K562 (cell line): Measurements from ENCODE around the gene MZB1. TPM values are rescaled to one million over a fixed set of nuclear protein-coding genes. Genes with fewer than 3 reads are reported as not detected.
A peak's percentile ranks its signal among the peaks of the same experiment; 100 is the strongest.

Experiments
- ARHGAP35 ChIP-seq: fragments of 450-650 bp; IDR thresholded peaks from 2 replicates; pipeline ENCODE4 v1.6.1; 2018; ENCODE audit not compliant: partially characterized antibody
- ARID3B ChIP-seq: fragments of 250-450 bp; sonication (Bioruptor Pico); IDR thresholded peaks from 2 replicates; pipeline ENCODE4 v1.4.0; 2020; ENCODE audit warnings: borderline replicate concordance
- BMI1 ChIP-seq: fragments of 150-350 bp; IDR thresholded peaks from 2 replicates; pipeline ENCODE4 v1.6.1; 2014; ENCODE audit warnings: low read length
- CBFB ChIP-seq: sonication (generic); formaldehyde crosslinking; IDR thresholded peaks from 2 replicates; pipeline ENCODE4 v1.4.0; 2020; ENCODE audit warnings: mild to moderate bottlenecking, missing genetic modification reagents
- CHD4 ChIP-seq: fragments of 200-600 bp; sonication (generic); IDR thresholded peaks from 3 replicates; pipeline ENCODE4 v1.6.1; 2012; ENCODE audit warnings: low read depth, mild to moderate bottlenecking, mixed read lengths, low read length, inconsistent platforms; ENCODE audit not compliant: insufficient read depth, insufficient replicate concordance, poor library complexity, severe bottlenecking
- CREB5 ChIP-seq: fragments of 250-450 bp; sonication (Bioruptor Pico); IDR thresholded peaks from 2 replicates; pipeline ENCODE4 v1.5.0; 2020; ENCODE audit warnings: mild to moderate bottlenecking
- E2F1 ChIP-seq: sonication (generic); formaldehyde crosslinking; IDR thresholded peaks from 2 replicates; pipeline ENCODE4 v1.8.1; 2023; ENCODE audit warnings: mild to moderate bottlenecking, missing genetic modification reagents, moderate library complexity
- E2F4 ChIP-seq: sonication (generic); formaldehyde crosslinking; IDR thresholded peaks from 2 replicates; pipeline ENCODE4 v1.8.0; 2022; ENCODE audit warnings: mild to moderate bottlenecking, low read depth, missing genetic modification reagents
- FOXA3 ChIP-seq, 2 experiments: fragments of 450-650 bp in 1 of 2; sonication (generic) in 1 of 2; formaldehyde crosslinking; IDR thresholded peaks in 1 of 2; conservative IDR thresholded peaks in 1 of 2; 2 replicates each; pipeline versions ENCODE4 v1.4.0 to v1.8.0; 2020 to 2022; ENCODE audit warnings: mild to moderate bottlenecking in 2 of 2, missing genetic modification reagents in 1 of 2
- ILK ChIP-seq: fragments of 450-650 bp; IDR thresholded peaks from 2 replicates; pipeline ENCODE4 v1.6.1; 2016; ENCODE audit warnings: missing genetic modification characterization, low read depth, mild to moderate bottlenecking, missing compliant biosample characterization, moderate library complexity, borderline replicate concordance
- JUND ChIP-seq, 2 experiments: IDR thresholded peaks; 2 replicates in 1 of 2; 3 replicates in 1 of 2; pipeline ENCODE4 v1.6.1; 2011; ENCODE audit warnings: borderline replicate concordance in 2 of 2, low read depth in 2 of 2, low read length in 2 of 2, improper control_type of control experiment in 1 of 2, missing biosample characterization in 1 of 2, missing genetic modification characterization in 1 of 2, missing genetic modification reagents in 1 of 2
- KDM5B ChIP-seq: fragments of 200-600 bp; sonication (generic); IDR thresholded peaks from 2 replicates; pipeline ENCODE4 v1.6.1; 2012; ENCODE audit warnings: low read depth, mild to moderate bottlenecking, moderate library complexity, low read length, control low read depth, inconsistent platforms; ENCODE audit not compliant: insufficient replicate concordance
- LCOR ChIP-seq: sonication (generic); formaldehyde crosslinking; IDR thresholded peaks from 2 replicates; pipeline ENCODE4 v1.8.0; 2022; ENCODE audit warnings: mild to moderate bottlenecking, missing genetic modification reagents
- NR3C1 ChIP-seq: sonication (generic); formaldehyde crosslinking; IDR thresholded peaks from 2 replicates; pipeline ENCODE4 v1.8.1; 2022; ENCODE audit warnings: missing genetic modification reagents
- POU5F1 ChIP-seq: fragments of 150-350 bp; IDR thresholded peaks from 2 replicates; pipeline ENCODE4 v1.6.1; 2014; ENCODE audit warnings: borderline replicate concordance, low read length, low read depth, mild to moderate bottlenecking; ENCODE audit not compliant: partially characterized antibody
- RBM34 ChIP-seq: fragments of 200-400 bp; formaldehyde crosslinking; IDR thresholded peaks from 2 replicates; pipeline ENCODE4 v1.6.1; 2018; ENCODE audit warnings: low read length, borderline replicate concordance; ENCODE audit not compliant: insufficient read depth
- SIN3B ChIP-seq: fragments of 450-650 bp; IDR thresholded peaks from 2 replicates; pipeline ENCODE4 v1.6.1; 2017; ENCODE audit warnings: low read depth, mild to moderate bottlenecking, moderate library complexity
- SRSF1 ChIP-seq: fragments of 200-400 bp; formaldehyde crosslinking; IDR thresholded peaks from 2 replicates; pipeline ENCODE4 v1.6.1; 2017; ENCODE audit warnings: mild to moderate bottlenecking, low read depth, low read length, moderate library complexity
- TAF1 ChIP-seq: IDR thresholded peaks from 2 replicates; pipeline ENCODE4 v1.6.1; 2011; ENCODE audit warnings: mild to moderate bottlenecking, low read length, moderate library complexity; ENCODE audit not compliant: insufficient read depth, control insufficient read depth, severe bottlenecking; ENCODE audit errors: extremely low read depth
- ZNF165 ChIP-seq: fragments of 250-450 bp; sonication (Bioruptor Pico); IDR thresholded peaks from 2 replicates; pipeline ENCODE4 v1.4.0; 2020; ENCODE audit warnings: borderline replicate concordance
- polyA plus RNA-seq, 8 experiments: library from polyadenylated mRNA; depleted of rRNA in 4 of 8; stranded (reverse) in 5 of 8; unstranded in 3 of 8; fragments of >200 nt; fragmentation: Nextera tagmentation in 2 of 8; fragmentation: Illumina TruSeq in 1 of 8; extraction: Ambion mirVana in 2 of 8; extraction: Trizol in 1 of 8; gene quantifications; 2 replicates each; pipeline versions ENCODE4 v1.2.1 to v1.2.3, GENCODE V29; 2011 to 2014; ENCODE audit warnings: inconsistent platforms in 1 of 8, missing spikeins in 1 of 8
- total RNA-seq, 7 experiments: library from RNA; depleted of rRNA in 6 of 7; stranded (reverse); fragments of >200 nt in 6 of 7; fragmentation: Illumina TruSeq in 2 of 7; extraction: Trizol in 2 of 7; gene quantifications; 2 replicates each; pipeline versions ENCODE4 v1.2.1 to v1.2.3, GENCODE V29; 2011 to 2021; ENCODE audit warnings: low replicate concordance in 1 of 7

Gene MZB1
- total and polyA plus RNA-seq, 9 of the 15 experiments (the other 6 are each of a cell fraction or from before 2014, with no cell fraction given), result 0.13 to 0.31 TPM; not detected in 7

- no peak for TF ChIP-seq SRSF1
- peak; percentile 26; the same call in 1 of the 2 replicates for TF ChIP-seq E2F4 (CRISPR knock-in tag)
- TF ChIP-seq SIN3B, result peak; percentile 47; the same call in 1 of the 2 replicates
- TF ChIP-seq CREB5 (CRISPR knock-in tag), result no peak
- TF ChIP-seq ZNF165 (CRISPR knock-in tag), result no peak
- peak; percentile 83 for TF ChIP-seq JUND (IDR thresholded peaks at IDR 0.05; ENCODE audit: borderline replicate concordance, low read depth, low read length)
- peak; percentile 77; the same call in 2 of the 3 replicates for TF ChIP-seq JUND (tag; IDR thresholded peaks at IDR 0.05; ENCODE audit: borderline replicate concordance, low read depth, low read length)
- no peak for TF ChIP-seq ARHGAP35
- TF ChIP-seq CHD4, result no peak
- TF ChIP-seq POU5F1, result no peak
- peak; percentile 91 for TF ChIP-seq TAF1
- 0 out of 2 replicates have a peak, but pooled peaks have one; percentile 7 for TF ChIP-seq CBFB
- TF ChIP-seq RBM34, result no peak
- TF ChIP-seq BMI1, result no peak
- TF ChIP-seq ILK, result no peak
- TF ChIP-seq ARID3B (CRISPR knock-in tag), result no peak
- TF ChIP-seq E2F1 (CRISPR knock-in tag), result peak; percentile 59; the same call in 1 of the 2 replicates
- 0 out of 2 replicates have a peak, but pooled peaks have one; percentile 26 for TF ChIP-seq NR3C1 (CRISPR knock-in tag)
- TF ChIP-seq KDM5B, result peak; percentile 78
- TF ChIP-seq LCOR, result no peak; the same call in 1 of the 2 replicates
- no peak; a peak in 1 of 4 replicates for TF ChIP-seq FOXA3 (CRISPR knock-in tag; conservative IDR thresholded peaks at IDR 0.05 in 1 of 2, IDR thresholded peaks at IDR 0.05 in 1 of 2)
Observed at GRCh38 chr5:139341689-139342422, 47.9 kb downstream of the MZB1 start, which contains the start of gene PAIP2 (continued).
